ENCODE measurements around the gene PLXNB1.

PLXNB1 gene

GRCh38 chr3:48371651-48372376, 58.1 kb downstream of the PLXNB1 start, which contains the start of gene FBXW12:
Gene FBXW12, plus strand, starts transcription at chr3:48372219. Its CDS starts 549 bp downstream, at chr3:48372768.
- peaks cover 8% of the 10 kb centered on the region for H3K4me1 ChIP-seq (ENCODE audit: insufficient read depth, insufficient read length)
- no peak within 1 kb of the TSS for H3K4me3 ChIP-seq (ENCODE audit: insufficient read length, low read depth)
- no peak for TF ChIP-seq ZNF274 (IDR thresholded peaks at IDR 0.05; ENCODE audit: low read depth, low read length)
- H3K9me3 ChIP-seq (ENCODE audit: insufficient read depth, low read length), result no peaks in the 10 kb centered on the region
- no peak within 1 kb of the TSS for H3K9ac ChIP-seq (ENCODE audit: insufficient read length, low read depth)
- DNase-seq (ENCODE audit: low read depth, low spot score), result no peak
- no peaks in the 10 kb centered on the region for H3K36me3 ChIP-seq (ENCODE audit: insufficient read depth, insufficient read length, low read length)
- no peaks in the 10 kb centered on the region for H3K27me3 ChIP-seq (ENCODE audit: insufficient read depth, insufficient read length)

DNA sequence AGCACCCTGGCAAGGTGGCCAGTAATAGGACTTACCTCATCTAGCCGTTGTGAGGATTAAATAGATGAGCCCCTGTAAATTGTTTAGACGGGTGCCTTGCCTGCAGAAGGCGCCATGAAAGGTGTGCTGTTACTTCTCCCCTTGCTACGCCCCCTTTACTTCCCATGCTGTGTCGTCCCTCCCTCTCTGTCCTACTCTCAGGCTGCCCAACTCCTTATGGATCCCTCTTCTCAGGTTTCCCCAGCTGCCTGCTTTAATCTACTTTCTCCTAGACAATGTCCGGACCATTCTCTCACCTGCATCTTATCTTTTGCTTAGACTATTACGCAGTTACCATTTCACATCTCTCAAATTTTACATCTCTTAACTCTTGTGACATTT, 59.6 kb downstream of the PLXNB1 start:
- Histone ChIP-seq H3K36me3 (ENCODE audit: insufficient read depth, insufficient read length, low read length) (no peaks in the 10 kb centered on the region), H3K4me3 (ENCODE audit: insufficient read length, low read depth) (no peak overlapping the region), H3K9ac (ENCODE audit: insufficient read length, low read depth) (no peak overlapping the region), H3K9me3 (ENCODE audit: insufficient read depth, low read length) (no peaks in the 10 kb centered on the region), H3K4me1 (ENCODE audit: insufficient read depth, insufficient read length) (peaks cover 8% of the 10 kb centered on the region), H3K27me3 (ENCODE audit: insufficient read depth, insufficient read length) (no peaks in the 10 kb centered on the region)
- TF ChIP-seq SUZ12 (IDR thresholded peaks at IDR 0.05; ENCODE audit: extremely low read depth, insufficient read depth, insufficient read length) (no peak), YY1 (IDR thresholded peaks at IDR 0.05; ENCODE audit: insufficient read depth, insufficient read length) (no peak), ZNF274 (IDR thresholded peaks at IDR 0.05; ENCODE audit: low read depth, low read length) (no peak)
- no peak for DNase-seq (ENCODE audit: low read depth, low spot score)

DNA sequence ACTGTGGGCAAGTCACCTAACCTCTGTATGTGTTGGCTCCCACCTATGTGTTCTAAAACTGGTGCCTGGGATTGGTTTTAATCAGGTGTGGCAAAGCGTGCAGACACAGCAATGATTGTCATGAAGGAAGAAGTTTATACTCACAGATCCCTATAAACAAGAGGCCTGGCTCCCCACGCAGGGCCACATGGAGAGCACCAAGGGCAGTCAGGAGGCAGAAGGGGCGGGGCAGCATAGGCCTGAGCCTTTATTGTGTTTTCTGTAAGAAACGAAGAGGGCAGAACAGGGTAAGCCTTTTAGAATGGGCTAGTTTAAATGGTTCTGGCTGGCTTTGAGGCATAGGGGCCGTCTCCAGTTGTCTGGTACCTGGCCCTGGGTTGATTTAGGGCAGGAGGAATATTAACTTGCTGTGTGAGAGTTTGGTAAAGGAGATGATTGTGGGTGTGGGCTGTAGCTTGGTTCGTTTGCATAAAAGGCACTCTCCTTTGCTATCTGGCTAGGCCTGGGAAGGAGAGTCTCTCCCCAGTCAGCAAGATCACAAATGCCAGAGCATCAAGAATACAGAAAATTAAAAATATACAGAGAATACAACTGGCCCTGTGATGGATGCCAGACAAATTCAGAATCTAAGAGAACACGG, 60.1 kb downstream of the PLXNB1 start:
- Histone ChIP-seq H3K9me3 (ENCODE audit: insufficient read depth, low read length) (no peaks in the 10 kb centered on the region), H3K4me1 (ENCODE audit: insufficient read depth, insufficient read length) (peaks cover 8% of the 10 kb centered on the region), H3K27me3 (ENCODE audit: insufficient read depth, insufficient read length) (no peaks in the 10 kb centered on the region), H3K9ac (ENCODE audit: insufficient read length, low read depth) (no peak overlapping the region), H3K36me3 (ENCODE audit: insufficient read depth, insufficient read length, low read length) (no peaks in the 10 kb centered on the region), H3K4me3 (ENCODE audit: insufficient read length, low read depth) (no peak overlapping the region)
- no peak for TF ChIP-seq YY1 (IDR thresholded peaks at IDR 0.05; ENCODE audit: insufficient read depth, insufficient read length)
- TF ChIP-seq ZNF274 (IDR thresholded peaks at IDR 0.05; ENCODE audit: low read depth, low read length), result no peak
- no peak for TF ChIP-seq SUZ12 (IDR thresholded peaks at IDR 0.05; ENCODE audit: extremely low read depth, insufficient read depth, insufficient read length)
- DNase-seq (ENCODE audit: low read depth, low spot score), result no peak

- DNase-seq (ENCODE audit: low read depth, low spot score), result no peak
- H3K4me3 ChIP-seq (ENCODE audit: insufficient read length, low read depth), result no peak overlapping the region
- no peak for TF ChIP-seq SUZ12 (IDR thresholded peaks at IDR 0.05; ENCODE audit: extremely low read depth, insufficient read depth, insufficient read length)
- TF ChIP-seq YY1 (IDR thresholded peaks at IDR 0.05; ENCODE audit: insufficient read depth, insufficient read length), result no peak
These were observed 62.7 kb downstream of the PLXNB1 start for GRCh38 chr3:48367201-48367600.

GRCh38 chr3:48364840-48365239, 65.0 kb downstream of the PLXNB1 start:
- Histone ChIP-seq H3K36me3 (ENCODE audit: insufficient read depth, insufficient read length, low read length) (no peaks in the 10 kb centered on the region), H3K4me3 (ENCODE audit: insufficient read length, low read depth) (no peak overlapping the region), H3K9ac (ENCODE audit: insufficient read length, low read depth) (no peak overlapping the region), H3K9me3 (ENCODE audit: insufficient read depth, low read length) (peaks cover 17% of the 10 kb centered on the region; the same call in 1 of the 2 replicates), H3K4me1 (ENCODE audit: insufficient read depth, insufficient read length) (peaks cover 4% of the 10 kb centered on the region), H3K27me3 (ENCODE audit: insufficient read depth, insufficient read length) (no peaks in the 10 kb centered on the region)
- DNase-seq (ENCODE audit: low read depth, low spot score), result no peak
- no peak for TF ChIP-seq YY1 (IDR thresholded peaks at IDR 0.05; ENCODE audit: insufficient read depth, insufficient read length)
- no peak for TF ChIP-seq ZNF274 (IDR thresholded peaks at IDR 0.05; ENCODE audit: low read depth, low read length)
- no peak for TF ChIP-seq SUZ12 (IDR thresholded peaks at IDR 0.05; ENCODE audit: extremely low read depth, insufficient read depth, insufficient read length)

More at GRCh38 chr3:48367201-48367600, 62.7 kb downstream of the PLXNB1 start:
- Histone ChIP-seq H3K27me3 (ENCODE audit: insufficient read depth, insufficient read length) (no peaks in the 10 kb centered on the region), H3K4me1 (ENCODE audit: insufficient read depth, insufficient read length) (peaks cover 8% of the 10 kb centered on the region), H3K36me3 (ENCODE audit: insufficient read depth, insufficient read length, low read length) (no peaks in the 10 kb centered on the region), H3K9me3 (ENCODE audit: insufficient read depth, low read length) (peaks cover 5% of the 10 kb centered on the region; the same call in 1 of the 2 replicates), H3K9ac (ENCODE audit: insufficient read length, low read depth) (no peak overlapping the region)

GRCh38 chr3:48361928-48362327, 68.0 kb downstream of the PLXNB1 start:
- no peak for DNase-seq (ENCODE audit: low read depth, low spot score)
- TF ChIP-seq ZNF274 (IDR thresholded peaks at IDR 0.05; ENCODE audit: low read depth, low read length), result no peak
- TF ChIP-seq SUZ12 (IDR thresholded peaks at IDR 0.05; ENCODE audit: extremely low read depth, insufficient read depth, insufficient read length), result no peak
- no peak for TF ChIP-seq YY1 (IDR thresholded peaks at IDR 0.05; ENCODE audit: insufficient read depth, insufficient read length)
- no peak overlapping the region for H3K9ac ChIP-seq (ENCODE audit: insufficient read length, low read depth)

GRCh38 chr3:48356419-48356818, 73.5 kb downstream of the PLXNB1 start:
- peaks cover 19% of the 10 kb centered on the region for H3K27me3 ChIP-seq (ENCODE audit: insufficient read depth, insufficient read length)
- no peak overlapping the region for H3K4me3 ChIP-seq (ENCODE audit: insufficient read length, low read depth)
- H3K36me3 ChIP-seq (ENCODE audit: insufficient read depth, insufficient read length, low read length), result no peaks in the 10 kb centered on the region
- no peak overlapping the region for H3K9ac ChIP-seq (ENCODE audit: insufficient read length, low read depth)
- no peak for DNase-seq (ENCODE audit: low read depth, low spot score)
- H3K9me3 ChIP-seq (ENCODE audit: insufficient read depth, low read length), result peaks cover 19% of the 10 kb centered on the region
- TF ChIP-seq YY1 (IDR thresholded peaks at IDR 0.05; ENCODE audit: insufficient read depth, insufficient read length) (no peak), ZNF274 (IDR thresholded peaks at IDR 0.05; ENCODE audit: low read depth, low read length) (no peak), SUZ12 (IDR thresholded peaks at IDR 0.05; ENCODE audit: extremely low read depth, insufficient read depth, insufficient read length) (no peak)
- H3K4me1 ChIP-seq (ENCODE audit: insufficient read depth, insufficient read length), result no peaks in the 10 kb centered on the region

More at GRCh38 chr3:48361928-48362327, 68.0 kb downstream of the PLXNB1 start:
- H3K36me3 ChIP-seq (ENCODE audit: insufficient read depth, insufficient read length, low read length), result no peaks in the 10 kb centered on the region
- H3K9me3 ChIP-seq (ENCODE audit: insufficient read depth, low read length), result peaks cover 31% of the 10 kb centered on the region
- peaks cover 4% of the 10 kb centered on the region for H3K27me3 ChIP-seq (ENCODE audit: insufficient read depth, insufficient read length)
- H3K4me1 ChIP-seq (ENCODE audit: insufficient read depth, insufficient read length), result no peaks in the 10 kb centered on the region
- no peak overlapping the region for H3K4me3 ChIP-seq (ENCODE audit: insufficient read length, low read depth)

Data from NT2/D1 (cell line).